Subcutaneous preadipocyte (primary cell): Measurements from ENCODE around the gene RBP2. TPM values are rescaled to one million over a fixed set of nuclear protein-coding genes. Genes with fewer than 3 reads are reported as not detected.

Experiments
- total RNA-seq: library from RNA; depleted of rRNA; stranded (reverse); fragments of >200 nt; gene quantifications from 2 replicates; pipeline ENCODE4 v1.2.3, GENCODE V29; 2012

Gene RBP2
- total RNA-seq = not detected in 2 replicates

GRCh38 chr3:139476348-139476747, at the start of gene RBP2:
Gene RBP2, minus strand, starts transcription at chr3:139476516. Its CDS starts 57 bp downstream, at chr3:139476459.

Other genes starting within 250 kb of the RBP2 start
- 85.8 and 91.1 TPM in 2 replicates for gene MRPS22, start 132.5 kb downstream of the RBP2 start, total RNA-seq
- 122 and 179 TPM in 2 replicates for gene COPB2, start 86.9 kb downstream of the RBP2 start, total RNA-seq
- not detected in 2 replicates for gene RBP1, start 63.2 kb upstream of the RBP2 start, total RNA-seq
- gene NMNAT3, start 201.5 kb upstream of the RBP2 start, total RNA-seq = 0.39 and 1.1 TPM in 2 replicates